Activated T-cell treated with anti-CD3 and anti-CD28 coated beads, Interleukin-2, amount 50 U/mL, for 4 hours (primary cell): ENCODE results near the gene BRD7. TPM values are rescaled to one million over a fixed set of nuclear protein-coding genes. Genes with fewer than 3 reads are reported as not detected.

Experiments used
- ATAC-seq, 2 donors: fragments of 200-7000 bp; cut with Tn5 transposase; one replicate each; pipeline ENCODE4 v1.10.0; 2021
- DNase-seq: peaks from one replicate; pipeline ENCODE4 v3.0.0-alpha.2; 2020
- H3K27me3 Mint-ChIP-seq: one replicate; pipeline ENCODE4 v1.8.0; 2021; ENCODE audit warnings: low read depth, mixed read lengths
- H3K36me3 Mint-ChIP-seq: one replicate; pipeline ENCODE4 v1.8.0; 2022; ENCODE audit warnings: mixed read lengths; ENCODE audit not compliant: insufficient read depth
- H3K4me1 Mint-ChIP-seq: one replicate; pipeline ENCODE4 v1.8.0; 2021; ENCODE audit warnings: low read depth, mixed read lengths
- H3K4me3 Mint-ChIP-seq: one replicate; pipeline ENCODE4 v1.8.0; 2021; ENCODE audit warnings: mild to moderate bottlenecking, moderate library complexity, mixed read lengths
- H3K9me3 Mint-ChIP-seq: one replicate; pipeline ENCODE4 v1.8.0; 2021; ENCODE audit warnings: mixed read lengths
- total RNA-seq, 3 donors: library from RNA; stranded (reverse); gene quantifications; one replicate each; pipeline ENCODE4 v1.2.1, GENCODE V29; 2021

Gene BRD7
- 10 to 100 TPM; 87.1 to 91.1 (median 91.0) TPM for total RNA-seq

DNA sequence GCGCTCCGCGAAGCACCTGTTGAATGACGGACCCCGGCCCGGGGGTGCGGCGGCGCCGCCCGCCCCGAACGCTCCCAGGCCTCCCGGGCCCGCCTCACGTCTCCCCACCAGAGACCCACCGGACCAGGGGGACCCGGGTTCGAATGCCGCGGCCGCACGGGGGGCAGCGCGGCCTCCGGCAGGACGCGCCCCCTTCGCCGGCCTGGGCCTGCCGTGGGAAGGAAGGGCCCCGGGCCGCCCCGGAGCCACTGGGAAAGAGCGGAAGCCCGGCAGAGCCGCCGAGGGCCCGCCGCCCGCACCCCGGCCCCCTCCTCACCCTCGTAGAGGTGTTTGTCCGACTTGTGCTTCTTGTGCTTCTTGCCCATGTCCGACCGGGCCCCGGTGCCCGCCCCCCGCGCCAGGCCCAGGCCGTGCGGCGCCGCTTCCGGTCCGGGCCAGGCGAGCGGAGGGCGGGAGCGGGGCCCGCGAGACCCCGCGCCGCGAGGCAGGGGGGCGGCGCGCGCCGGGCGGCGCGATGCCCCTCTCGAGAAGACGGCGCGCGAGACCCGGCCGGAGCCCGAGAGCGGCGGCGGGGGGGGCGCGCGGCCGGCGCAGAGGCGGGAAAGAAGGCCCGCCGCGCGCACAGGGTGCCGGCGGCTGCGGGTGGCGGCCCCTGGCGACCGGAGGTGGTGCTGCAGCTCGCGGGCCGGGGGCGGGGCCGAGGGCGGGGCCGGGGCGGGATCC lies at the start of gene BRD7:
Gene BRD7, minus strand, starts transcription at position 579 of the 723 bp plus-strand sequence. Its CDS starts 214 bp downstream, at position 365.
- H3K4me1 Mint-ChIP-seq: peaks cover 55% of the 10 kb centered on the region
- DNase-seq: peak; percentile 66
- peaks cover 20% of the 10 kb centered on the region for H3K36me3 Mint-ChIP-seq
- no peaks in the 10 kb centered on the region for H3K9me3 Mint-ChIP-seq
- peak within 1 kb of the TSS; percentile 96 for H3K4me3 Mint-ChIP-seq
- H3K27me3 Mint-ChIP-seq: peaks cover 1% of the 10 kb centered on the region
- peak; percentile 82 for ATAC-seq

DNA sequence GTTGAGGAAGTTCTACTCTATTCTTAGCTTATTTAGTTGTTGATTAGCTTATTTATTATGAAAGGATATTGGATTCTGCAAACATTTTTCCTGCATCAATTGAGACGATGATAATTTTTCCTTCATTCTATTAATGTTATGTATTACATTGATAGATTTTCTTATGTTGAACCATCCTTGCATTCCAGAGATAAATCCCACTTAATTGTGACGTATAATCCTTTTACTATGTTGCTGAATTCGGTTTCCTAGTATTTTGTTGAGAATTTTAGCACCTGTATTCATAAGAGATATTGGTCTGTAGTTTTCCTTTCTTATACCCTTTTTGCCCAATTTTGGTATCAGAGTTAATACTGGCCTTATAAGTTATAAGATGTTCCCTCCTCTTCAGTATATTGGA lies 47.6 kb upstream of the BRD7 start:
- H3K4me3 Mint-ChIP-seq: no peak overlapping the region
- H3K36me3 Mint-ChIP-seq: peaks cover 3% of the 10 kb centered on the region
- peaks cover 46% of the 10 kb centered on the region for H3K9me3 Mint-ChIP-seq
- DNase-seq (no peak), ATAC-seq (no peak)
- peaks cover 3% of the 10 kb centered on the region for H3K27me3 Mint-ChIP-seq
- H3K4me1 Mint-ChIP-seq: no peaks in the 10 kb centered on the region

DNA sequence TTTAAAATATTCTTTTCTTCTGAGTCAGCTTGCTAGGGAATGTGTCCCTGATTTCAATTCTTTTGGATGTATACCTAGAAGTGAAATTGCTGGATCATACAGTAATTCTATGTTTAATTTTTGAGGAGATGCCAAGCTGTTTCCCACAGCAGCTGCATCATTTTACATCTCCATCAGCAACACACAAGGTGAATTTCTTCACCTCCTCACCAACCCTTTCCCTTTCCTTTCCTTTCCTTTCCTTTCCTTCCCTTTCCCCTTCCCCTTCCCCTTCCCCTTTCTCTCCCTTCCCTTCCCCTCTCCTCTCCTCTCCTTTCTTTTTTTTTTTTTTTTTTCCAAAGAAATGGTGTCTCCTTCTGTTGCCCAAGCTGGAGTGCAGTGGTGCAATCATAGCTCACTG lies 45.4 kb upstream of the BRD7 start:
- H3K4me3 Mint-ChIP-seq: no peak overlapping the region
- H3K36me3 Mint-ChIP-seq: peaks cover 3% of the 10 kb centered on the region
- H3K27me3 Mint-ChIP-seq: peaks cover 3% of the 10 kb centered on the region
- ATAC-seq (no peak), DNase-seq (no peak)
- H3K4me1 Mint-ChIP-seq: no peaks in the 10 kb centered on the region
- peaks cover 37% of the 10 kb centered on the region for H3K9me3 Mint-ChIP-seq

DNA sequence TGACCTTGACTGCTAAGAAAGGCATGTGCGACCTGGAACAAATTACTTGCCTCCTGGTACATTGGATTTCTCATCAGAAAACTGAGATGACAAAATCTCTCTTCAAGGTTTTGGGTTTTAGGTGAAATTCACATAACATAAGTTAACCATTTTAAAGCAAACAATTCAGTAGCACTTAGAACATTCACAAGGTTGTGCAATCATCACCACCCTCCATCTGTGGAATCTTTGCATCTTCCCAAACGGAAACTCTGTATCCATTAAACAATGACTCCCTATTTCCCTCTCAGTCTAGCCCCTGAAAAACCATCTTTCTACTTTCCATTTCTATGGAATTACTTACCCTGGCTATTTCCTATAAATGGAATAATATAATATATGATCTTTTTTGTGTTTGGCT lies 42.2 kb upstream of the BRD7 start:
- Mint-ChIP-seq H3K27me3 (peaks cover 2% of the 10 kb centered on the region), H3K4me1 (no peaks in the 10 kb centered on the region), H3K36me3 (peaks cover 3% of the 10 kb centered on the region), H3K9me3 (peaks cover 8% of the 10 kb centered on the region), H3K4me3 (no peak overlapping the region)
- ATAC-seq (no peak), DNase-seq (no peak)

DNA sequence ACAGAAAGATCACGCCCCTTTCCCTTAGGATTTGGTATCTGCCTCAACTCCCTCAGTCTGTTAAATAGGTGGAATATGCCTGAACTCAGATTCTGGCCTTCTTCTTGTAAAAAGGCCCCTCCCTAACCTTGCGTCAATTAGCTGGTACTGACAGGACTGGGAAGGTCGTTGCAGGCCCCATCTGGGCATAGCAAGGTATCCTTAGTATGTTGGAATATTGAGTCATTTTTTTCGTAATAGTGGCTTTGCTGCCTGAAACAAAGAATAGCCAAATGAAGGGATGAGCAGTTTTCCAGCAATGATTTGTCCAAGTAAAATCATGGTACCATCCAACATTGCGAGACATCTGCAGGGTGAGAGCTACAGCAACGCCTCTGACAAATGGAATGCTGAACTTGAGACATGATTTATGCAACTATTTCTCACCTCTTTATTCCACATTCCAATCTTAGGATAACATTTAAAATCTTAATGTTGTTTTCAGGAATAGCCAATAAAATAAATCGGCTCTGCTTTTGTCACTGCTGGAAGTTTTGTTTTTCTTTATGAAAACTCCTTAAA lies 39.3 kb upstream of the BRD7 start:
- H3K36me3 Mint-ChIP-seq: no peaks in the 10 kb centered on the region
- no peaks in the 10 kb centered on the region for H3K4me1 Mint-ChIP-seq
- H3K9me3 Mint-ChIP-seq: peaks cover 3% of the 10 kb centered on the region
- H3K27me3 Mint-ChIP-seq: peaks cover 2% of the 10 kb centered on the region
- no peak for DNase-seq
- no peak for ATAC-seq
- H3K4me3 Mint-ChIP-seq: no peak overlapping the region

DNA sequence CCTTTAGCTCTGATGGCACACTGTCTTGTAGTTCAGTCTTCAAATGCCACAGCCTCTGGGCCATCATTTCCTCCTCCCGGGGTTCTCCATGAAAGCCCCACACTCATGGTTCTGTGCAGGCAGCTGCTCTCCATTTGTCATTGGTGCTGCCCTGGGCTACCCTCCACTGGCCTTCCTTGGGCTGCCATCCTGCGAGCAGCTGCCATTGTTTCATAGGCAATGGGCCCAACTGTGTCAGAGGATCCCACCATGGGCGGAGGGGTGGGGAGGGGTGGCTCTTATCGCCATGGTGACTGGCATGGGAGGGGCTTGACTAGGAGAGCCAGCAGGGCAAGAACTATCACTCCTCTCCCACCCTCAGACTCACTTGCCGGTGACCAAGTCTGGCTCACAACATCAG lies 38.6 kb upstream of the BRD7 start:
- Mint-ChIP-seq H3K36me3 (no peaks in the 10 kb centered on the region), H3K27me3 (peaks cover 2% of the 10 kb centered on the region), H3K9me3 (peaks cover 3% of the 10 kb centered on the region), H3K4me1 (no peaks in the 10 kb centered on the region), H3K4me3 (no peak overlapping the region)
- ATAC-seq (no peak), DNase-seq (no peak)

DNA sequence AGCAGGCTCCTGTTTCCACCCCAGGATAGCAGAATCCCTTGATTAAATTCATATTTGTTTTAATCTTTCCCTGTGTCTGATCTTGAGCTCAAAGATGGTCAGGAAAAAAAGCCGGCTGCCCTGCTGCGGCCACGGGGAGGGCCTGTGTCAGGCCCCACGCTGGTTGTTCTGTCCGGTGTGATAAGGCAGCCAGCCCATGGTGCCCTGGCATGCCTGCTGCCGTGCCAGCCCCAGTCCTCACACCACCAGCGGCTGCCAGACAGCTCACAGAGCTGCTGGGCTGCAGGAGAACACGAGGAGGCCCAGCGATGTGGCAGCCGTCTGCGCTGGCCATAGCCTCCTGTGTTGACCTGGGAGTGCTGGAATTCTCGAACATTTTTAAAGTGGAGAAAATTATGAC lies 34.7 kb upstream of the BRD7 start:
- no peak for DNase-seq
- ATAC-seq: no peak
- no peaks in the 10 kb centered on the region for H3K4me1 Mint-ChIP-seq
- peaks cover 2% of the 10 kb centered on the region for H3K27me3 Mint-ChIP-seq
- H3K4me3 Mint-ChIP-seq: no peak overlapping the region
- H3K9me3 Mint-ChIP-seq: no peaks in the 10 kb centered on the region
- no peaks in the 10 kb centered on the region for H3K36me3 Mint-ChIP-seq

DNA sequence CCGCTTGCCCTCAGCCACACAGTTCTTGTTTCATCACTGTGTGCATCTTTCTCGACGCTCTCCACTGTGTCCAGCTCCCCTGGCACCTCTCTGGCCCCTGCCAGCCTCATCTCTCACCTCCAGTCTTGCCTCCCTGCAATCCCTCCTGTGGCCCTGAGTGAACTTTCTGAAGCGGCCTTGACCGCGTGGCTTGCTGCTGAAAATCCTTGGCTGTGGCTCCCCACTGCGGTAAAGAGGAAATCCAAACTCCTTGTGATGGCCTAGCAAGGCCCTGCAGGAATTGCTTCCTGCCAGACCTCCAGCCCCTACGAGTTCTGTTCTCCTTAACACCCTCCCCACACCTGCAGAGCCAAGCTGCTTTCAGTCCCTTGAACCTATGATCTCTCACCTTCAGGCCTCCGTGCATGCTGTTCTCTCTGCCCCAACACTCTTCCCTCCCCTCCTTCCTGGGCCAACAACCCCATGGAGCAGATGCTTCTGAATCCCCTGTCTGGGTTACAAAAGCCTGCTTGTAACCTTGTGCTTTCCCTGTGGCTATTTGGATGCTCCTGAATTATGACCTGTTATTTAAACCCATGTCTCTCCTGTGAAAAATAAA lies 33.6 kb upstream of the BRD7 start:
- H3K4me3 Mint-ChIP-seq: no peak overlapping the region
- ATAC-seq: no peak
- no peaks in the 10 kb centered on the region for H3K36me3 Mint-ChIP-seq
- DNase-seq: no peak
- no peaks in the 10 kb centered on the region for H3K9me3 Mint-ChIP-seq
- H3K4me1 Mint-ChIP-seq: no peaks in the 10 kb centered on the region
- H3K27me3 Mint-ChIP-seq: peaks cover 2% of the 10 kb centered on the region

DNA sequence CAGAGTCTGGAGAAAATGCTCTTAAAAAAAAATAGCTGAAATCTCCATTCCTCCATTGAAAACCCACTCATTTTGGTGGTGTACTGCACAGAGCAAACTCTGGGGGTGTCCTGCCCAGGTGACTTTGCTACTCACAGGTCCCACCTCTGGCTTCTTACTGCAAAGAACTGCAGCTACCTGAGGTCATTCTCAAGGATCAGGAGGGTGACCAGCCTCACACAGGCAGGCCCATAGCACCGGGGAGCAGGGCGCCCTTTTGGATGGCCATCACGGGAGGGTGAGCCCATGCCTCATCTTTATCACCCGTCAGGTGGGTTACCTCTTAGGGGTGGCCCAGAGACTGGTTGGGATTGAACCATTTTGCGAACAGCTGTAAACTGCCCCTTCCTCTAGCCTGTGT lies 32.6 kb upstream of the BRD7 start:
- H3K36me3 Mint-ChIP-seq: no peaks in the 10 kb centered on the region
- H3K4me1 Mint-ChIP-seq: peaks cover 7% of the 10 kb centered on the region
- H3K27me3 Mint-ChIP-seq: peaks cover 2% of the 10 kb centered on the region
- DNase-seq (no peak), ATAC-seq (no peak)
- no peaks in the 10 kb centered on the region for H3K9me3 Mint-ChIP-seq
- no peak overlapping the region for H3K4me3 Mint-ChIP-seq

DNA sequence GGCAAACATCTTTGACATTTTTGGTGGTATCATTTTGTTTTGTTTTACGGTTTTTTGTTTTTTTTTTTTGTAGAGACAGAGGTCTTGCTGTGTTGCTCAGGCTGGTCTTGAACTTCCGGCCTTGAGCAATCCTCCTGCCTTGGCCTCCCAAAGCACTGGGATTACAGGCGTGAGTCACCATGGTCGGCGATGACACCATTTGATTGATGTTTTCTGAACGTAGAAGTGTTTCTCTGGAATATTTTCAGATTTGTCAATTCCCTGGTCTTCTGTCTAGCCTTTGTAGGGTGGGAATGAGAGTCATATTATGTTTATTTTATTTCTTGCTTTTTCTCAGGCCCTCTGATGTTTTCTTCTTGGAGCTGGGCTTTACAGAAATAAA lies 32.2 kb upstream of the BRD7 start:
- peaks cover 2% of the 10 kb centered on the region for H3K27me3 Mint-ChIP-seq
- no peak for DNase-seq
- H3K4me1 Mint-ChIP-seq: peaks cover 11% of the 10 kb centered on the region
- no peaks in the 10 kb centered on the region for H3K36me3 Mint-ChIP-seq
- no peak overlapping the region for H3K4me3 Mint-ChIP-seq
- no peak for ATAC-seq
- no peaks in the 10 kb centered on the region for H3K9me3 Mint-ChIP-seq

DNA sequence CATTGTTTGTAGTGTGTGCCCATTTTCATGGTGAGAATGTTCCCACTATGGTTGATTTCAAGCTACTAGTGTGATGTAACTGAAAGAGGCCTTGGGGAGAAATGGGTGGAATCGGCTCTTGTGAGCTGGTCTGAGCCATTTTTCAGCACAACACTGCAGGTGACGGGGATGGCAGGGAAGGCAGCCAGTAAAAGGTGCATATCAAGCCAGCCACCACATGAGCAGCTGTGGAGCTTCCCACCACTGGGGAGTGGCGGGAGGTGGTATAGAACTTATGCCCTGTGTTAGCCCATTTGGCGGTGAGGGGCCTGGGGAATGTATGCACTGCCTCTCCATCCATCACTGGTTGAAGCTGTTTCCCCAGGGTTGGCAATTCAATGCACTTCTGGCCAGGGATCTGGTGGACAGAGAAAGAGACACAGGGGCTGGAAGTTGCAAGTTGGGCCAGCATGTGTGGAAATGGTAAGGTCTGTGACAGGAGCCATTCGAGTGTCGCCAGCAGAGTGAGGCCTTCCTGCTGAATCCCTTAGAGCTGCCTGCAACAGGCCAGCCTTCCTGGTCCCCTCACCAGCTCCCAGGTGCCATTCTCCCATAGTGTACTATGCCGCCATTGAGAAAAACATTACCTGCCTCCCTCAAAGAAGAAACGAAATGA lies 31.7 kb upstream of the BRD7 start:
- H3K4me3 Mint-ChIP-seq: no peak overlapping the region
- H3K4me1 Mint-ChIP-seq: peaks cover 16% of the 10 kb centered on the region

DNA sequence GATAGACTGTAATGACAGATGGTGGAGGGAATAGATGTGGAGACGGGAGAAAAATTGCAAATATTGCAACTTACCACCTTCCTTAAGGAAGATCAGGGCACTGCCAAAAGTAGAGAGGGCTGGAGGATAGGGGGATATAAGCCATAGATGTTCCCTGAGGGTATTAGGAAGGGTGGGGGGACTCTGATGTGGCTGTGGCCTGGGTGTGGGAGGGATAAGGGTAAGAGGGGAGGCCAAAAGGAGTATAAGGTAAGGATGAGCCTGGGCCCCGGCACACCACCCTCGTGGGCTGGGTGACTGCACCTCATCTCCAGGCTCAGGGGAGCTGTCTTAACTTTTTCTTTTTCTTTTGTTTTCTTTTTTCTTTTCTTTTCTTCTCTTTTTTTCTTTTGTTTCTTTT lies 30.6 kb upstream of the BRD7 start:
- DNase-seq (no peak), ATAC-seq (no peak)
- H3K4me3 Mint-ChIP-seq: no peak overlapping the region

More for the DNA sequence above, 31.7 kb upstream of the BRD7 start:
- ATAC-seq (no peak), DNase-seq (no peak)
- no peaks in the 10 kb centered on the region for H3K9me3 Mint-ChIP-seq
- H3K36me3 Mint-ChIP-seq: no peaks in the 10 kb centered on the region
- peaks cover 2% of the 10 kb centered on the region for H3K27me3 Mint-ChIP-seq

DNA sequence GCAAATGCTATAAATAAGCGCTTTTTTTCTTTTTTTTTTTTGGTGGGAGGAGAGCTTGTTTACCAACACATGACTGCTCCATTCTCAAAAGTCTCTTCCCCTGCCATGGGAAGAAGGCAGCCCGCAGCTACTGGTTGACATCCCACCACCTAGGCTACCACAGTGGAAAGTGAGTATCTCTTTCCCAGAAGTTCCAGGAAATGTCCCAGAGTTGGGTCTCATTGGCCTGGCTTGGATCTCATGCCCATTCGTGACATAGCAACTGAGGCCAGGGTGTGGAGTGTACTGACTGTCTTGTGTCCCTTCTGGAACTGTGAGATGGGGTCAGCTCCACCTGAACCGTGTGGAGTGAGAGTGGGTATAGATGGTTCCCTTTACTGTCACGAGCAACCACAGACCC lies 29.5 kb upstream of the BRD7 start:
- H3K4me3 Mint-ChIP-seq: no peak overlapping the region
- no peak for ATAC-seq
- DNase-seq: no peak
- H3K4me1 Mint-ChIP-seq: peaks cover 21% of the 10 kb centered on the region
- H3K9me3 Mint-ChIP-seq: no peaks in the 10 kb centered on the region
- H3K36me3 Mint-ChIP-seq: no peaks in the 10 kb centered on the region
- no peaks in the 10 kb centered on the region for H3K27me3 Mint-ChIP-seq

More for the DNA sequence above, 30.6 kb upstream of the BRD7 start:
- Mint-ChIP-seq H3K4me1 (peaks cover 21% of the 10 kb centered on the region), H3K36me3 (no peaks in the 10 kb centered on the region), H3K27me3 (peaks cover 2% of the 10 kb centered on the region), H3K9me3 (no peaks in the 10 kb centered on the region)

DNA sequence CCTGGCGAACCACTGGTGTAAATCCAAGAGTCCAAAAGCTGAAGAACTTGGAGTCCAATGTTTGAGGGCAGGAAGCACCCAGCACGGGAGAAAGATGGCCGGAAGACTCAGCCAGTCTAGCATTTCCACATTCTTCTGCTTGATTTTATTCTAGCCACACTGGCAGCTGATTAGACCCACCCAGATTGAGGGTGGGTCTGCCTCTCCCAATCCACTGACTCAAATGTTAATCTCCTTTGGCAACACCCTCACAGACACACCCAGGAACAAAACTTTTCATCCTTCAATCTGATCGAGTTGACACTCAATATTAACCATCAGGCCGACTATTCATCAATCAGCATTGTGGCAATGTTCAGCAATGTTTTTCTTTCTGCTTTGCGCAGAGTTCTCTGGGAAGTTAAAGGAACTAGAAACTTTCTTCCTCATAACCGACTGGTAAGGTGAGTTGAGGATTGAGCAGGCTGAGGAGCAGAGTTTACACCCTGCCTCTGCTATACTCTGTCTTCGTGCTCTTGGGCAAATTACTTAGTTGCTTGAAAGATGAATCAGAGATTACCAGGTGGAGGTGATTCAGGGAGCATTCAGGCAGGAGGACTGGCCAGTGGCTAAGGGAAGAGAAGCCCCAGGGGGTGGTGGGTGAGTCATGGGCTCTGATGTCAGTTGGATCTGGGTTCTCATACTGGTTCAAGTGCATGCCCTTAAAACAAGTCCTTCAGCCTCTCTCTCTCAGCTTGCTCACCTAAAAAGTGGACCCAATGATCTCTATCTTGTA lies 28.2 kb upstream of the BRD7 start:
- no peak for ATAC-seq
- no peak overlapping the region for H3K4me3 Mint-ChIP-seq
- H3K36me3 Mint-ChIP-seq: no peaks in the 10 kb centered on the region
- H3K4me1 Mint-ChIP-seq: peaks cover 21% of the 10 kb centered on the region
- no peaks in the 10 kb centered on the region for H3K9me3 Mint-ChIP-seq
- no peak for DNase-seq
- no peaks in the 10 kb centered on the region for H3K27me3 Mint-ChIP-seq
